ENCODE data around the gene GRK2. TPM values are rescaled to one million over a fixed set of nuclear protein-coding genes. Genes with fewer than 3 reads are reported as not detected.

Gene GRK2
- total RNA-seq, 4 donors from 2014 or later, result 104 to 294 (median 160) TPM

DNA sequence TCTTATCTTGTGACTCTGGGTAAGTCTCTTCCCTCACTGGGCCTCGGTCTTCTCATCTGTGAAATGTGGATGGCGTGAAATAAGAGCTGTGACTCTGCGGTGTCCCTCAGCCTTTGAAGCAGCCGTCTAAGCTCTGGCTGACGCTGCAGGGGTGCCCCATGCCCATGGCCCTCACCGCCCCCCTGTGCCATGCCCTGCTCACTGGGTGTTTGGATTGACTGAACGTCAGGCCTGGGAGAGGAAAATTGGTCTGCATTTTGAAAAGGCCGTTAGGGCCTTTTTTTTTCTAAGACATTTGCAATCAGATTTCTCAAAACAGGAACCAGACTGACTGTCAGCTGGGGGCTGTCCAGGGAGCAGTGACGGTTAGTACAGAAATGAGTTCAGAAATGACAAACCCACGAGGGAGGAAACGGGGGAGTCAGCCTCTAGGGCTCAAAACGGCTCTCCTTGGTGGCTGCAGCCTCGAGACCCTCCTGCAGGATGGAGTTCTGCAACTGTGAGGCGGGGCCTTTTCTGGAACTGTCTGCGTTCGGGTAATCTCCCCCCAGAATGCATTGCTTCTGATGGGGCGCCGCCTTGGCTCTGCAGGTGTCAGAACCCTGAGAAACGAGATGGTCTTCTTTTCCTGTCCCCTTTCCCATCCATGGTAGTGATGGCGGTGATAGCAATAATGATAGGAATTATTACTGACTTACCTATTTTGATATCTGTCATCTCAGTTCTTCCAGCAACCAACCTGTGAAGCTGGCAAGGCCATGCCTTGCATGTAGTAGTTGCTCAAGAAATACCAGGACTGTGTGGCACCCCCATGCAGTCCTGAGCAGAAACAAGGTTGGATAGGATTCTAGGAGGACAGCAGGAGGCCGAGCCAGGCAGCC lies 2.0 kb downstream of the GRK2 start:
- Histone ChIP-seq H3K36me3 (no peaks in the 10 kb centered on the region), H3K4me1 (peaks cover 42 to 70% (median 65%) of the 10 kb centered on the region in 4 donors), H3K27me3 (no peaks in the 10 kb centered on the region), H3K27ac (peak overlapping the region; percentile 95 to 98 (median 97)), H3K4me3 (peak overlapping the region in 3 of 4 donors; percentile 95 to 98 (median 97)), H3K9me3 (no peaks in the 10 kb centered on the region)
- 27 to 40% methylated on average over 1 to 21 of the region's 21 CpGs for WGBS, 2 donors (ENCODE audit: low coverage in 1 of 2)
- intact Hi-C loops (cut with DNase I; ENCODE audit: low total_unique reads) (no loop called here), in situ Hi-C loops (cut with MboI; ENCODE audit: low pct_ligation_motif_present in 1 of 4, low pct_unique_long_range_greater_than_20kb in 1 of 4, low sequenced_read_pairs in 3 of 4) (loop anchor here in 2 of 4 donors (5.0 to 25.0 kb wide), 2 partner anchors 49 to 119 kb away; partner anchors contain the start of gene RAD9A (in 1 of the 2))
- DNase-seq, result peak; percentile 54
- no peak for TF ChIP-seq POLR2A (IDR thresholded peaks at IDR 0.05)
- TF ChIP-seq, protein P1, sequence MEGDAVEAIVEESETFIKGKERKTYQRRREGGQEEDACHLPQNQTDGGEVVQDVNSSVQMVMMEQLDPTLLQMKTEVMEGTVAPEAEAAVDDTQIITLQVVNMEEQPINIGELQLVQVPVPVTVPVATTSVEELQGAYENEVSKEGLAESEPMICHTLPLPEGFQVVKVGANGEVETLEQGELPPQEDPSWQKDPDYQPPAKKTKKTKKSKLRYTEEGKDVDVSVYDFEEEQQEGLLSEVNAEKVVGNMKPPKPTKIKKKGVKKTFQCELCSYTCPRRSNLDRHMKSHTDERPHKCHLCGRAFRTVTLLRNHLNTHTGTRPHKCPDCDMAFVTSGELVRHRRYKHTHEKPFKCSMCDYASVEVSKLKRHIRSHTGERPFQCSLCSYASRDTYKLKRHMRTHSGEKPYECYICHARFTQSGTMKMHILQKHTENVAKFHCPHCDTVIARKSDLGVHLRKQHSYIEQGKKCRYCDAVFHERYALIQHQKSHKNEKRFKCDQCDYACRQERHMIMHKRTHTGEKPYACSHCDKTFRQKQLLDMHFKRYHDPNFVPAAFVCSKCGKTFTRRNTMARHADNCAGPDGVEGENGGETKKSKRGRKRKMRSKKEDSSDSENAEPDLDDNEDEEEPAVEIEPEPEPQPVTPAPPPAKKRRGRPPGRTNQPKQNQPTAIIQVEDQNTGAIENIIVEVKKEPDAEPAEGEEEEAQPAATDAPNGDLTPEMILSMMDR (IDR thresholded peaks at IDR 0.05), result no peak
- TF ChIP-seq EP300 (IDR thresholded peaks at IDR 0.05; ENCODE audit: low read depth), result no peak
- no peak for TF ChIP-seq POLR2AphosphoS5 (IDR thresholded peaks at IDR 0.05)

DNA sequence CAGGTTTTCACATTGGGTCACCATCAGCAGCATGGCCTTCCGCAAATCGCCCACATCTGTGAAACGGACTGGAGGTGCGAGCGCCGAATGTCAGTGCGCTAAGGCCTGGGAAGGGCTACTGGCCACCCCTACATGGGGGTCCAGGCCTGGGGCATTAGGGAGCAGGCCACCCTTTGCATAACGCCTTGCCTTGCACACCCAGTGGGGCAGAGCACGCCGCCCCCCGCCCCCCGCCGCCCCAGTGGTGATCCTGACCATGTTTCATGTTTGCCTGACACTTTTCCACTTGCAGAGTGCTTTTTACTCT lies 2.6 kb downstream of the GRK2 start:
- in situ Hi-C loops (cut with MboI; ENCODE audit: low pct_ligation_motif_present in 1 of 4, low pct_unique_long_range_greater_than_20kb in 1 of 4, low sequenced_read_pairs in 3 of 4), result loop anchor here in 2 of 4 donors (5.0 to 25.0 kb wide), 2 partner anchors 48 to 118 kb away; partner anchors contain the start of gene RAD9A (in 1 of the 2)
- no peak for DNase-seq
- no peaks in the 10 kb centered on the region for H3K27me3 ChIP-seq
- 74% methylated on average over 13 of the region's 13 CpGs; no CpG with 5 or more reads in 1 of the 2 donors for WGBS, 2 donors (ENCODE audit: low coverage in 1 of 2)
- peak overlapping the region; percentile 95 to 98 (median 97) for H3K27ac ChIP-seq
- no peaks in the 10 kb centered on the region for H3K9me3 ChIP-seq
- intact Hi-C loops (cut with DNase I; ENCODE audit: low total_unique reads), result no loop called here
- H3K4me3 ChIP-seq, result peak overlapping the region in 1 of 4 donors; percentile 95
- peaks cover 47 to 75% (median 69%) of the 10 kb centered on the region in 4 donors for H3K4me1 ChIP-seq
- H3K36me3 ChIP-seq, result no peaks in the 10 kb centered on the region
- TF ChIP-seq, protein P1 (IDR thresholded peaks at IDR 0.05), result no peak

DNA sequence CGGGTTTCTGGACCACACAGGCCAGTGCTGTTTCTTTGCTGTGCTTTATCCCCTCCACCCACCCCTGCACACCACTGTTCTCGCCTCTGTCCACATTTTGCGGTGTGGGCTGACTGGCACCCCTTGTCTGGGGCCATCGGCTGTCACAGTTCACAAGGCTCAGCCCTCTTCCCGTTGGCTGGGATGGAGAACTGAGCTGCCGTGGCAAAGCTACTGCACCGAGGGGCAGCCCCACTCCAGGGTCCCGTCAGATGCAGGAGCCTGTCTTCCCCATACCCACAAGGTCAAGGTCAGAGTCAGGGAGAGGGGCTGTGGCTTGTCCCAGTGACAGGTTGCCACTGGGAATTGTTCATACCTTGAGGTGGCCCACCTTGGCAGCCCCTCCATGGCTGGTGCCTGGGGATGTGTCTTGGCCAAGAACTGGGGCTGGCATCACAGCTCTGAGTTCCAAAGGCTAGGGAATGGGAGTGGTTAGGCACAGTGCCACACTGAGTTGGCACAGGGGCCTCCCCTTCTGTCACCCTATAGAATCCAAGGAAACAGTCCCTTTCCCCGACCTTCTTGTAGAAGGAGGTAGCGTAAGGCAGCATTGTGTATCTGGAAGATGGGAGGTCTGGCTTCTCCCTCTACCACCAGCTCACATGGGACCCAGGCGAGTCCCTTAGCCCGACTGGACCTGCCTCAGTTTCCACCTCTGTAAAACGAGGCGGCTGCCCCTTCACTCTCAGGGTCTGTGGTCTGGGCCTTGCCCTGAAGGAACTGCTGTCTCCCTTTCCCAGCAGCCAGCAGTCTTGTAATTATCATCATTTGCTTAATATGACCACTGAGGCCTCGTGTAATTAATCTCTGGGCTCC lies 3.4 kb downstream of the GRK2 start:
- intact Hi-C loops (cut with DNase I; ENCODE audit: low total_unique reads) (loop anchor here (10.0 kb wide), 1 partner anchor 635 kb away; the partner anchor contains the start of gene RBM4), in situ Hi-C loops (cut with MboI; ENCODE audit: low pct_ligation_motif_present in 1 of 4, low pct_unique_long_range_greater_than_20kb in 1 of 4, low sequenced_read_pairs in 3 of 4) (loop anchor here in 2 of 4 donors (5.0 to 25.0 kb wide), 2 partner anchors 48 to 118 kb away; partner anchors contain the start of gene RAD9A (in 1 of the 2))
- DNase-seq, result peak; percentile 73
- WGBS, 2 donors (ENCODE audit: low coverage in 1 of 2), result 10 to 27% methylated on average over 2 to 15 of the region's 15 CpGs
- H3K27ac ChIP-seq, result peak overlapping the region; percentile 95 to 98 (median 97)
- H3K36me3 ChIP-seq, result no peaks in the 10 kb centered on the region
- peak overlapping the region in 2 of 4 donors; percentile 21 to 95 for H3K4me3 ChIP-seq
- TF ChIP-seq, protein P1 (IDR thresholded peaks at IDR 0.05), result no peak
- no peak for TF ChIP-seq EP300 (IDR thresholded peaks at IDR 0.05; ENCODE audit: low read depth)
- no peak for TF ChIP-seq POLR2A (IDR thresholded peaks at IDR 0.05)
- no peak for TF ChIP-seq POLR2AphosphoS5 (IDR thresholded peaks at IDR 0.05)
- no peaks in the 10 kb centered on the region for H3K9me3 ChIP-seq
- H3K4me1 ChIP-seq, result peaks cover 47 to 81% (median 72%) of the 10 kb centered on the region in 4 donors
- H3K27me3 ChIP-seq, result no peaks in the 10 kb centered on the region
